Testis (tissue), 2 donors: ENCODE data around the gene ZFP42.

Experiments used
- POLR2A ChIP-seq: fragments of 450-650 bp; IDR thresholded peaks from one replicate; pipeline ENCODE4 v1.6.1; 2017; ENCODE audit warnings: antibody characterized with exemption, mild to moderate bottlenecking, moderate library complexity
- TF ChIP-seq, protein P1 (sequence below), 3 experiments: fragments of 450-650 bp in 2 of 3; fragments of 200-600 bp in 1 of 3; sonication (generic) in 1 of 3; IDR thresholded peaks; one replicate each; pipeline ENCODE4 v1.5.1; 2016 to 2019; ENCODE audit warnings: antibody characterized with exemption in 3 of 3, mild to moderate bottlenecking in 2 of 3, moderate library complexity in 1 of 3

DNA sequence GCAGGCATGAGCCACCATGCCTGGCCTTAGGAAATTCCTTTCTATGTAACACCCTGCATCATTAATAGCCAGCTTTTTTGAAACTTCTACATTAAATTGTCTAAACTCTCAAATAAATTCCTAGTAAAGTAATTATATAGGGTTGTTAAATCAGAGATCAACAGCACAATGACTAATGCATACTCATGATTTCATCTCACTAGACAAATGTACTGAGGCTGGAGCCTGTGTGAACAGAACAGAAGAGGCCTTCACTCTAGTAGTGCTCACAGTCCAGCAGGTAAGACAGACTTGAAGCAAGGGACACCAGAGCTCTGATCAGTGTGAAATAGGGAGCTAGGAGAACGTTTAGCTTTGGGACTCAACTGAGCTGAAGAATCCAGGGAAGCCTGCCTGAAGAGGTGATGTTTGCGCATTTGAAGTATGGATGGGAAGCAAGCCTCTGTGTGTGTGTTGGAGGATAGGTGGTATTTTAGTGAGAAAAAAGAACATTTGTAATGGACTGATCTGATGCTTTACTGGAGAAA, 3.9 kb downstream of the ZFP42 start:
- TF ChIP-seq, protein P1, sequence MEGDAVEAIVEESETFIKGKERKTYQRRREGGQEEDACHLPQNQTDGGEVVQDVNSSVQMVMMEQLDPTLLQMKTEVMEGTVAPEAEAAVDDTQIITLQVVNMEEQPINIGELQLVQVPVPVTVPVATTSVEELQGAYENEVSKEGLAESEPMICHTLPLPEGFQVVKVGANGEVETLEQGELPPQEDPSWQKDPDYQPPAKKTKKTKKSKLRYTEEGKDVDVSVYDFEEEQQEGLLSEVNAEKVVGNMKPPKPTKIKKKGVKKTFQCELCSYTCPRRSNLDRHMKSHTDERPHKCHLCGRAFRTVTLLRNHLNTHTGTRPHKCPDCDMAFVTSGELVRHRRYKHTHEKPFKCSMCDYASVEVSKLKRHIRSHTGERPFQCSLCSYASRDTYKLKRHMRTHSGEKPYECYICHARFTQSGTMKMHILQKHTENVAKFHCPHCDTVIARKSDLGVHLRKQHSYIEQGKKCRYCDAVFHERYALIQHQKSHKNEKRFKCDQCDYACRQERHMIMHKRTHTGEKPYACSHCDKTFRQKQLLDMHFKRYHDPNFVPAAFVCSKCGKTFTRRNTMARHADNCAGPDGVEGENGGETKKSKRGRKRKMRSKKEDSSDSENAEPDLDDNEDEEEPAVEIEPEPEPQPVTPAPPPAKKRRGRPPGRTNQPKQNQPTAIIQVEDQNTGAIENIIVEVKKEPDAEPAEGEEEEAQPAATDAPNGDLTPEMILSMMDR (IDR thresholded peaks at IDR 0.05) = no peak
- TF ChIP-seq POLR2A = no peak
